Keratinocyte (primary cell): ENCODE data around the gene DVL2. TPM values are rescaled to one million over a fixed set of nuclear protein-coding genes. Genes with fewer than 3 reads are reported as not detected.

Experiments
- DNase-seq: peaks from one replicate; pipeline ENCODE4 v3.0.0-alpha.2; 2011; ENCODE audit warnings: low read depth, missing footprints, low spot score
- FAIRE-seq: peaks from 2 replicates; lab custom pipeline; 2011; peaks lifted over from hg19 to GRCh38; lab: Jason Lieb, UNC
- H2AFZ ChIP-seq: 2 replicates; pipeline ENCODE4 v1.6.0; 2012; ENCODE audit warnings: low read length, control low read depth, inconsistent platforms; ENCODE audit not compliant: control insufficient read depth
- H3K27ac ChIP-seq: 2 replicates; pipeline ENCODE4 v1.5.1; 2011; ENCODE audit warnings: low read length; ENCODE audit not compliant: control insufficient read depth, insufficient read depth
- H3K27me3 ChIP-seq: 3 replicates; pipeline ENCODE4 v1.6.0; 2011; ENCODE audit warnings: low read length; ENCODE audit not compliant: control insufficient read depth, insufficient read depth; ENCODE audit errors: extremely low read depth
- H3K36me3 ChIP-seq, 2 experiments: 2 replicates in 1 of 2; 3 replicates in 1 of 2; pipeline ENCODE4 v1.5.1; 2011; ENCODE audit warnings: low read length in 2 of 2, mild to moderate bottlenecking in 1 of 2; ENCODE audit not compliant: control insufficient read depth in 2 of 2, insufficient read depth in 2 of 2; ENCODE audit errors: extremely low read depth in 1 of 2
- H3K4me1 ChIP-seq: 3 replicates; pipeline ENCODE4 v1.5.1; 2011; ENCODE audit warnings: low read length; ENCODE audit not compliant: control insufficient read depth, insufficient read depth; ENCODE audit errors: extremely low read depth
- H3K4me2 ChIP-seq: 3 replicates; pipeline ENCODE4 v1.6.0; 2011; ENCODE audit warnings: low read depth, low read length; ENCODE audit not compliant: control insufficient read depth, insufficient read depth; ENCODE audit errors: extremely low read depth
- H3K4me3 ChIP-seq, 3 experiments: fragments of 200-600 bp in 1 of 3; sonication (generic) in 1 of 3; 2 replicates in 2 of 3; 3 replicates in 1 of 3; pipeline ENCODE4 v1.5.1; 2011 to 2016; ENCODE audit warnings: low read length in 3 of 3, mild to moderate bottlenecking in 3 of 3, control low read depth in 2 of 3, inconsistent platforms in 1 of 3, low read depth in 1 of 3, mixed read lengths in 1 of 3, mixed run types in 1 of 3, moderate library complexity in 1 of 3; ENCODE audit not compliant: control insufficient read depth in 2 of 3, insufficient read depth in 2 of 3; ENCODE audit errors: extremely low read depth in 1 of 3
- H3K79me2 ChIP-seq: 2 replicates; pipeline ENCODE4 v1.6.0; 2012; ENCODE audit warnings: low read length; ENCODE audit not compliant: control insufficient read depth, insufficient read depth
- H3K9ac ChIP-seq: 3 replicates; pipeline ENCODE4 v1.6.0; 2011; ENCODE audit warnings: low read length; ENCODE audit not compliant: control insufficient read depth, insufficient read depth; ENCODE audit errors: extremely low read depth
- H3K9me1 ChIP-seq: 3 replicates; pipeline ENCODE4 v1.6.0; 2011; ENCODE audit warnings: low read length; ENCODE audit not compliant: control insufficient read depth, insufficient read depth; ENCODE audit errors: extremely low read depth
- H3K9me3 ChIP-seq: 2 replicates; pipeline ENCODE4 v1.5.1; 2012; ENCODE audit warnings: low read depth, low read length; ENCODE audit not compliant: control insufficient read depth
- H4K20me1 ChIP-seq: 3 replicates; pipeline ENCODE4 v1.6.0; 2011; ENCODE audit warnings: low read length; ENCODE audit not compliant: control insufficient read depth, insufficient read depth; ENCODE audit errors: extremely low read depth
- CTCF ChIP-seq, 3 experiments: IDR thresholded peaks in 1 of 3; conservative IDR thresholded peaks in 1 of 3; optimal IDR thresholded peaks in 1 of 3; 2 replicates in 2 of 3; 3 replicates in 1 of 3; pipeline versions ENCODE3 to v1.5.1; 2011; ENCODE audit warnings: low read length in 3 of 3, mild to moderate bottlenecking in 3 of 3, moderate library complexity in 2 of 3, control low read depth in 1 of 3, inconsistent platforms in 1 of 3; ENCODE audit not compliant: insufficient read depth in 2 of 3; ENCODE audit errors: extremely low read depth in 1 of 3
- EZH2 ChIP-seq: IDR thresholded peaks from one replicate; pipeline ENCODE4 v1.6.1; 2012; ENCODE audit warnings: inconsistent platforms, mild to moderate bottlenecking, low read length, moderate library complexity
- dilution Hi-C: fragments of 300-500 bp; cut with MboI; formaldehyde crosslinking; loops from one replicate; pipeline ENCODE4 v1.7.0; 2020; ENCODE audit warnings: low sequenced_read_pairs; ENCODE audit not compliant: extremely low pct_ligation_motif_present
- polyA minus RNA-seq, 3 experiments: library from RNA; depleted of rRNA, polyadenylated mRNA; stranded (reverse); fragments of >200 nt; gene quantifications; 1 replicate in 1 of 3; 2 replicates in 1 of 3; 3 replicates in 1 of 3; pipeline ENCODE4 v1.2.3, GENCODE V29; 2011
- polyA plus RNA-seq, 5 experiments: library from polyadenylated mRNA; depleted of rRNA in 3 of 5; stranded (reverse) in 3 of 5; stranded (forward) in 1 of 5; unstranded in 1 of 5; fragments of >200 nt; gene quantifications; 1 replicate in 1 of 5; 2 replicates in 3 of 5; 3 replicates in 1 of 5; pipeline versions ENCODE4 v1.2.1 to v1.2.3, GENCODE V29; 2011 to 2012; ENCODE audit warnings: missing spikeins in 2 of 5, low read depth in 1 of 5, low replicate concordance in 1 of 5

The DVL2 gene
- 3.7 to 6.3 TPM (median 4.7 TPM) in 3 replicates for polyA plus RNA-seq
- 37.4 TPM for polyA plus RNA-seq (2011; ENCODE audit: low read depth)
- 2.5 and 4.6 TPM in 2 replicates for polyA plus RNA-seq (2011; cell fraction: cytosol; rRNA removed)
- 13.5 and 19.5 TPM in 2 replicates for polyA plus RNA-seq (2011; cell fraction: nucleus; rRNA removed)
- 18.0 and 25.1 TPM in 2 replicates for polyA plus RNA-seq (2012; ENCODE audit: low replicate concordance)
- 9.5 to 27.7 TPM (median 17.8 TPM) in 3 replicates for polyA minus RNA-seq
- polyA minus RNA-seq (2011; cell fraction: cytosol; rRNA and poly(A)+ RNA removed) = 8.4 TPM
- polyA minus RNA-seq (2011; cell fraction: nucleus; rRNA and poly(A)+ RNA removed) = 11.5 and 17.1 TPM in 2 replicates

- FAIRE-seq = peak; percentile 84
- H3K27ac ChIP-seq = peak within 1 kb of the TSS; percentile 93
- peaks cover 3% of the 10 kb centered on the region for H4K20me1 ChIP-seq
- peaks cover 13 to 35% of the 10 kb centered on the region in 2 experiments for H3K36me3 ChIP-seq
- DNase-seq = peak; percentile 88
- dilution Hi-C loops = no loop called here
- H2AFZ ChIP-seq = peak within 1 kb of the TSS; percentile 56
- H3K4me2 ChIP-seq = peak within 1 kb of the TSS; percentile 96
- H3K9ac ChIP-seq = peak within 1 kb of the TSS; percentile 94
- no peaks in the 10 kb centered on the region for H3K27me3 ChIP-seq
- H3K79me2 ChIP-seq = peaks cover 62% of the 10 kb centered on the region
- no peaks in the 10 kb centered on the region for H3K9me3 ChIP-seq
- peak within 1 kb of the TSS; percentile 63 to 98 (median 93) for H3K4me3 ChIP-seq
- TF ChIP-seq CTCF (optimal IDR thresholded peaks at IDR 0.05 in 1 of 3, IDR thresholded peaks at IDR 0.05 in 1 of 3, conservative IDR thresholded peaks at IDR 0.05 in 1 of 3; ENCODE audit: extremely low read depth in 1 of 3, insufficient read depth in 2 of 3, low read length in 3 of 3) (no peak), EZH2 (no peak)
- peaks cover 33% of the 10 kb centered on the region for H3K4me1 ChIP-seq
- H3K9me1 ChIP-seq = peaks cover 2% of the 10 kb centered on the region
Observed at GRCh38 chr17:7234083-7234951, at the start of gene DVL2. DVL2 (minus strand) TSS chr17:7234517; CDS start chr17:7234262, 255 bp downstream.

GRCh38 chr17:7283471-7284216 lies 49.3 kb upstream of the DVL2 start:
- no peak for FAIRE-seq
- H3K9me3 ChIP-seq = no peaks in the 10 kb centered on the region
- no peak overlapping the region for H2AFZ ChIP-seq
- H3K9me1 ChIP-seq = no peaks in the 10 kb centered on the region
- peaks cover 46% of the 10 kb centered on the region for H3K27me3 ChIP-seq
- H3K36me3 ChIP-seq = no peaks in the 10 kb centered on the region
- H3K9ac ChIP-seq = no peak overlapping the region
- no peak for TF ChIP-seq EZH2
- no peak for TF ChIP-seq CTCF (optimal IDR thresholded peaks at IDR 0.05 in 1 of 3, IDR thresholded peaks at IDR 0.05 in 1 of 3, conservative IDR thresholded peaks at IDR 0.05 in 1 of 3; ENCODE audit: extremely low read depth in 1 of 3, insufficient read depth in 2 of 3, low read length in 3 of 3)
- no peaks in the 10 kb centered on the region for H4K20me1 ChIP-seq
- dilution Hi-C loops = no loop called here
- H3K4me1 ChIP-seq = peaks cover 16% of the 10 kb centered on the region
- H3K4me2 ChIP-seq = no peak overlapping the region
- H3K27ac ChIP-seq = no peak overlapping the region
- H3K79me2 ChIP-seq = no peaks in the 10 kb centered on the region
- no peak for DNase-seq
- H3K4me3 ChIP-seq = no peak overlapping the region
